H1 (cell line): ENCODE measurements around the gene HID1.

Source experiments
- BCL11A ChIP-seq, 2 experiments: IDR thresholded peaks; one replicate each; pipeline ENCODE4 v1.6.1; 2011; ENCODE audit warnings: low read depth in 2 of 2, low read length in 2 of 2, mild to moderate bottlenecking in 2 of 2
- CHD1 ChIP-seq: IDR thresholded peaks from 2 replicates; pipeline ENCODE4 v1.6.1; 2012; ENCODE audit warnings: low read depth, low read length, improper control_type of control experiment
- EP300 ChIP-seq, 2 experiments: IDR thresholded peaks; 1 replicate in 1 of 2; 2 replicates in 1 of 2; pipeline ENCODE4 v1.6.1; 2011 to 2012; ENCODE audit warnings: low read depth in 2 of 2, low read length in 2 of 2, mild to moderate bottlenecking in 2 of 2, borderline replicate concordance in 1 of 2, inconsistent platforms in 1 of 2, moderate library complexity in 1 of 2
- EZH2 ChIP-seq: fragments of 200-600 bp; sonication (generic); IDR thresholded peaks from 2 replicates; pipeline ENCODE4 v1.7.1; 2012; ENCODE audit warnings: low read depth, mild to moderate bottlenecking, moderate library complexity, low read length, inconsistent platforms; ENCODE audit not compliant: severe bottlenecking
- GABPA ChIP-seq: IDR thresholded peaks from 2 replicates; pipeline ENCODE4 v1.6.1; 2011; ENCODE audit warnings: mild to moderate bottlenecking, low read length, moderate library complexity, borderline replicate concordance; ENCODE audit not compliant: insufficient read depth
- KDM1A ChIP-seq: fragments of 200-600, 300-600 bp; sonication (generic); IDR thresholded peaks from 2 replicates; pipeline ENCODE4 v1.7.1; 2016; ENCODE audit warnings: mild to moderate bottlenecking, low read length, borderline replicate concordance
- POLR2A ChIP-seq, 2 experiments: IDR thresholded peaks; 1 replicate in 1 of 2; 2 replicates in 1 of 2; pipeline ENCODE4 v1.6.1; 2011; ENCODE audit warnings: low read depth in 2 of 2, low read length in 2 of 2, mild to moderate bottlenecking in 2 of 2; ENCODE audit errors: control extremely low read depth in 1 of 2
- POLR2AphosphoS5 ChIP-seq: IDR thresholded peaks from 2 replicates; pipeline ENCODE4 v1.6.1; 2011; ENCODE audit warnings: low read depth, low read length
- SIN3A ChIP-seq, 2 experiments: IDR thresholded peaks in 1 of 2; conservative IDR thresholded peaks in 1 of 2; 2 replicates each; pipeline ENCODE4 v1.6.1; 2011 to 2012; ENCODE audit warnings: low read length in 2 of 2, improper control_type of control experiment in 1 of 2, low read depth in 1 of 2, mild to moderate bottlenecking in 1 of 2
- SIX5 ChIP-seq: IDR thresholded peaks from 2 replicates; pipeline ENCODE4 v1.6.1; 2011; ENCODE audit warnings: mild to moderate bottlenecking, low read depth, low read length
- SP4 ChIP-seq: IDR thresholded peaks from 2 replicates; pipeline ENCODE4 v1.6.1; 2012; ENCODE audit warnings: low read length, inconsistent platforms
- TF ChIP-seq, protein P1 (sequence below), 3 experiments: IDR thresholded peaks; 1 replicate in 2 of 3; 2 replicates in 1 of 3; pipeline versions ENCODE4 v1.5.1 to v1.6.1; 2011; ENCODE audit warnings: low read length in 3 of 3, mild to moderate bottlenecking in 3 of 3, inconsistent platforms in 2 of 3, low read depth in 1 of 3, moderate library complexity in 1 of 3; ENCODE audit not compliant: insufficient read depth in 1 of 3; ENCODE audit errors: control extremely low read depth in 1 of 3

- TF ChIP-seq POLR2A (IDR thresholded peaks at IDR 0.05; ENCODE audit: control extremely low read depth in 1 of 2, low read depth in 2 of 2, low read length in 2 of 2) (no peak), EZH2 (no peak), BCL11A (IDR thresholded peaks at IDR 0.05; ENCODE audit: low read depth in 2 of 2, low read length in 2 of 2) (no peak), GABPA (no peak), SIN3A (conservative IDR thresholded peaks at IDR 0.05 in 1 of 2, IDR thresholded peaks at IDR 0.05 in 1 of 2; ENCODE audit: low read depth in 1 of 2, low read length in 2 of 2) (no peak), SP4 (no peak), POLR2AphosphoS5 (no peak), KDM1A (no peak), SIX5 (no peak), CHD1 (no peak), EP300 (IDR thresholded peaks at IDR 0.05; ENCODE audit: borderline replicate concordance in 1 of 2, low read depth in 2 of 2, low read length in 2 of 2) (no peak)
- TF ChIP-seq, protein P1, sequence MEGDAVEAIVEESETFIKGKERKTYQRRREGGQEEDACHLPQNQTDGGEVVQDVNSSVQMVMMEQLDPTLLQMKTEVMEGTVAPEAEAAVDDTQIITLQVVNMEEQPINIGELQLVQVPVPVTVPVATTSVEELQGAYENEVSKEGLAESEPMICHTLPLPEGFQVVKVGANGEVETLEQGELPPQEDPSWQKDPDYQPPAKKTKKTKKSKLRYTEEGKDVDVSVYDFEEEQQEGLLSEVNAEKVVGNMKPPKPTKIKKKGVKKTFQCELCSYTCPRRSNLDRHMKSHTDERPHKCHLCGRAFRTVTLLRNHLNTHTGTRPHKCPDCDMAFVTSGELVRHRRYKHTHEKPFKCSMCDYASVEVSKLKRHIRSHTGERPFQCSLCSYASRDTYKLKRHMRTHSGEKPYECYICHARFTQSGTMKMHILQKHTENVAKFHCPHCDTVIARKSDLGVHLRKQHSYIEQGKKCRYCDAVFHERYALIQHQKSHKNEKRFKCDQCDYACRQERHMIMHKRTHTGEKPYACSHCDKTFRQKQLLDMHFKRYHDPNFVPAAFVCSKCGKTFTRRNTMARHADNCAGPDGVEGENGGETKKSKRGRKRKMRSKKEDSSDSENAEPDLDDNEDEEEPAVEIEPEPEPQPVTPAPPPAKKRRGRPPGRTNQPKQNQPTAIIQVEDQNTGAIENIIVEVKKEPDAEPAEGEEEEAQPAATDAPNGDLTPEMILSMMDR (IDR thresholded peaks at IDR 0.05; ENCODE audit: control extremely low read depth in 1 of 3, insufficient read depth in 1 of 3, low read depth in 1 of 3, low read length in 3 of 3), result no peak
Observed at GRCh38 chr17:74921026-74921681, 51.4 kb downstream of the HID1 start.
